AG09309 (cell line): Measurements from ENCODE around the gene C10orf88.
"Not testable (repeated sequence)": the region's sequence is repeated elsewhere in the genome, so short reads cannot be mapped to it uniquely, and the experiment has no call there.

ENCODE experiments used
- DNase-seq: peaks from one replicate; pipeline ENCODE4 v3.0.0-alpha.2; 2010; ENCODE audit warnings: low read depth
- H3K4me3 ChIP-seq: 2 replicates; pipeline ENCODE4 v1.5.1; 2011; ENCODE audit warnings: mild to moderate bottlenecking, low read depth, low read length, moderate library complexity; ENCODE audit not compliant: control insufficient read depth
- TF ChIP-seq, protein P1 (sequence below): IDR thresholded peaks from 2 replicates; pipeline ENCODE4 v1.5.1; 2011; ENCODE audit warnings: mild to moderate bottlenecking, low read depth, low read length, inconsistent platforms; ENCODE audit not compliant: insufficient read depth, control insufficient read depth; ENCODE audit errors: missing control alignments

Gene C10orf88

DNA sequence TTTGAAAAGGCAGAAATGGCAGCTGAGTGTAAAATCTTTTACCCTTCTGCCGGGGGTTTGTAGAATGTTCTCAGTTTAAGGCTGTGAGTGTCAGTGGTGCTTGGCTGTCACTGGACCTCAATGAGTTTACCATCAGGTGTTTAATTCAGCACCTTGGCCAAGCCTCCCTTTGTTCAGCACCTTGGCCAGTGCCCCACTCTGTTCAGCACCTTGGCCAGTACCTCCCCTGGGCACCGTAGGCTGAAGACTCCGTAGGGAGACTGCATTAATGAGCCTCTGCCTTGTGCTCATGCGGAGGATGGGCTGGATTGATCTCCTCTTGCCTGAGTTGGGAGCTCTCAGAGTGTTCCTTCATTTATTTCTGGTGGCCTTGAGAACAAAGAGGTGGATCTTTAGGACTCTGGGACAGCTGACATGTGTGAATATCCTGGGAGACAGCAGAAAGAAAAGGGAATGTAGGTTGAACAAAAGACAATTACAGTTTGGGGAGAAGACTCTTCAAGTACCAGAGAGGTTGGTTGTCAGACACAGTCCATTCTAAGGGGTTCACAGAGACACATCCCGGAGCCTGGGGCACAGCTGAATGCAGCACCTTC is 42.0 kb downstream of the C10orf88 start:
- TF ChIP-seq, protein P1, sequence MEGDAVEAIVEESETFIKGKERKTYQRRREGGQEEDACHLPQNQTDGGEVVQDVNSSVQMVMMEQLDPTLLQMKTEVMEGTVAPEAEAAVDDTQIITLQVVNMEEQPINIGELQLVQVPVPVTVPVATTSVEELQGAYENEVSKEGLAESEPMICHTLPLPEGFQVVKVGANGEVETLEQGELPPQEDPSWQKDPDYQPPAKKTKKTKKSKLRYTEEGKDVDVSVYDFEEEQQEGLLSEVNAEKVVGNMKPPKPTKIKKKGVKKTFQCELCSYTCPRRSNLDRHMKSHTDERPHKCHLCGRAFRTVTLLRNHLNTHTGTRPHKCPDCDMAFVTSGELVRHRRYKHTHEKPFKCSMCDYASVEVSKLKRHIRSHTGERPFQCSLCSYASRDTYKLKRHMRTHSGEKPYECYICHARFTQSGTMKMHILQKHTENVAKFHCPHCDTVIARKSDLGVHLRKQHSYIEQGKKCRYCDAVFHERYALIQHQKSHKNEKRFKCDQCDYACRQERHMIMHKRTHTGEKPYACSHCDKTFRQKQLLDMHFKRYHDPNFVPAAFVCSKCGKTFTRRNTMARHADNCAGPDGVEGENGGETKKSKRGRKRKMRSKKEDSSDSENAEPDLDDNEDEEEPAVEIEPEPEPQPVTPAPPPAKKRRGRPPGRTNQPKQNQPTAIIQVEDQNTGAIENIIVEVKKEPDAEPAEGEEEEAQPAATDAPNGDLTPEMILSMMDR, result no peak
- no peak for DNase-seq
- no peak overlapping the region for H3K4me3 ChIP-seq

DNA sequence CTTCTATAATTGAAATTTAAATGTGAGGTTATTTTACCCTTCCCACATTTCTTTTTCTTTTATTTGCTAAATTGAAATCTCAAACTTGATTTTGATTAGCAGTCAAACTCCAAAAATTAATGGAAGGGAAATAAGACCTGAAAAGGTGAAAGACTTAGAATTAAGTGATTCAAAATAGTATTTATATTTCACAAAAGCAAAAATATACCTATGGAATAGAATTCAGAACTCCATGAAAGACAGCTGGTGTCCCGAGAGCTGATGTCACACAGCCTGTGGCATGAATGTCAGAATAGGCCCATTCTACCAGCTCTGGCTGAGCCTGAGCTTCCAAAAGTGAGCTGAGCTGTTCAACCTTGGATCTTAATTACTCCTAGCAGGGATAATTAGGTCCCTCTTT is 43.7 kb downstream of the C10orf88 start, which contains the start of gene FAM24A:
Gene FAM24A, plus strand, starts transcription at position 301 of the 400 bp plus-strand sequence. CDS start 1,025 bp downstream, outside the sequence.
- TF ChIP-seq, protein P1, result no peak
- no peak for DNase-seq
- no peak within 1 kb of the TSS for H3K4me3 ChIP-seq

DNA sequence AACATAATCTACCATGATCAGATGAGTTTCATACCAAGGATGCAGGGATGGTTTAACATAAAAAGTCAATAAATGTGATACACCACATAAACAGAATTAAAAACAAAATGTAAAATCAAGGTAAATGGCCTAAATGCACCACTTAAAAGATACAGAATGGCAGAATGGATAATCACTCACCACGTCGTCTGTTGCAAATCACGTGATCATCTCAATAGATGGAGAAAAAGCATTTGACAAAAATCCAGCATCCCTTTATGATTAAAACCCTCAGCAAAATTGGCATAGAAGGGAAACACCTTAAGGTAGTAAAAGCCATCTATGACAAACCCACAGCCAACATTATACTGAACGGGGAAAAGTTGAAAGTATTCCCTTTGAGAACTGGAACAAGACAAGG is 50.2 kb downstream of the C10orf88 start:
- H3K4me3 ChIP-seq, DNase-seq: not testable (repeated sequence)

DNA sequence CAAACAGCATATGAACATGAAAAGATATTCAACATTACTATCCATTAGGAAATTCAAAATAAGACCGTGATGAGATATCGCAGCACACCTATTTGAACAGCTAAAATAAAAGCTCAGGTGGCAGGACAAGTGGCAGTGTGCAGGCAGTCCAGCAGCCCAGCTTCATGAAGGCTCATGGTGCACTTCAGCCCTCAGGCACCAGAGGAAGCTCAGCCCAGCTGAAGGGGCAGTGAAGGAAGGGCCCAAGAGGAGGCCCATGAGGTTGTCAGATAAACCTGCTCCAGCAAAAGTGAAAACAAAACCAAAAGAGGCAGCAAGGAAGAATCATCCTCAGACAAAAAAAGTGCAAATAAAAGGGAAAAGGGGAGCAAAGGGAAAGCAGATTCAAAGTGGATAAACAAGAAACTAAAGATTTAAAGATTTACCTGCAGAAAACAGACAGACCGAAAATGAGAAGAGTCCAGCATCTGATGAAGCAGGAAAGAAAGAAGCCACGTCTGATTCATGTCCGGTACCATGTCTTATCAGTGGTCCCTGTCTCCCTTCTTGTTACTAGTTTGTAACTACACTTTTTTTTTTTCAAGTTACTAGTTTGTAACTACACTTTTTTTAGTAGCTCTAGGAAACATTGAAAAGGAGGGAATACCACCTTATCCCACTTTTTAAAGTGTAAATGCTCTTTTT is 59.6 kb downstream of the C10orf88 start:
- no peak overlapping the region for H3K4me3 ChIP-seq
- no peak for DNase-seq
- TF ChIP-seq, protein P1, result no peak

DNA sequence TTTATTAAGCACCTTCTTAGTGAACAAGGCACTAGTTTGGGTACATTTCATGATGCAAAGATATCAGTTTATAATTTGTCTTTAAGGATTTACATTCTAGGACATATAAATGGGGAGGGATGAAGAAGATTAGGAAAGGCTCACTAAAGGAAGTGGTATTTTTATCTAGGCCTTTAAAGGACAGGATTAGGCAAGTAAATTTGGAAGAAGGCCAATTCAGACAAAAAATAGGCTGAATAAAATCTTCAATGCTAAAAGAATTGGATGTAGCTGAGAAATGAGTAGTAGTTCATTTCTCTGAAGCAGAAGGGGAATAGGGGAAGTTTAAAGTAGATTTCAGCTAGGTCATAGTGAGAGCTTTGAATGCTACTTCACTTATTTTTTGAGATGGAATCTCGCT is 69.9 kb downstream of the C10orf88 start:
- DNase-seq, result no peak
- no peak overlapping the region for H3K4me3 ChIP-seq
- TF ChIP-seq, protein P1, result no peak

DNA sequence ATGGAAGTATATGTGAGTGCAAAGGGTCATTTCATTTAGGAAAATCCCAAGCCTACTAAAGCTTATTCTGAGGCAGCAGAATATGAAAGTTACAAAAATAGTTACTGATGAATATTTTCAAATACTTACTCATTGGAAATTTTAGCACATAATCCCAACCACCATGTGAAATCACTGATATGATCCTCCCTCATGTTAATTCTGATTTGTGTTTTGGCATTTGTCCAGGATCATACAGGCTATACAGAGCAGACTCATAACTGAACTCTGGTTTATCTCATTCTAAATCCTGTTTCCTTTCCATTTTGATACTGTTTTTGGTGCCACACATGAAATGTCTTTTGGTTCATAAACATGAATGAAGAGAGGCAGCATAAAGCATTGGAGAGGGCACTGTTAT is 71.3 kb downstream of the C10orf88 start:
- DNase-seq, result no peak
- TF ChIP-seq, protein P1, result no peak
- no peak overlapping the region for H3K4me3 ChIP-seq
